HAP-1 (cell line): ENCODE results near the gene ZNF689.

ENCODE experiments used
- DNase-seq, 2 experiments: peaks; one replicate each; pipeline ENCODE4 v3.0.0-alpha.2; 2016 to 2020; ENCODE audit warnings: low spot score in 2 of 2
- H3K27me3 ChIP-seq: fragments of 250-450 bp; sonication (Bioruptor Pico); 2 replicates; pipeline ENCODE4 v1.5.1; 2020; ENCODE audit warnings: low read depth, mild to moderate bottlenecking, moderate library complexity
- H3K36me3 ChIP-seq: fragments of 250-450 bp; sonication (Bioruptor Pico); replicated peaks from 2 replicates; pipeline ENCODE4 v1.5.1; 2020; ENCODE audit warnings: mild to moderate bottlenecking
- H3K4me1 ChIP-seq: fragments of 250-450 bp; sonication (Bioruptor Pico); 2 replicates; pipeline ENCODE4 v1.5.1; 2020; ENCODE audit warnings: mild to moderate bottlenecking
- H3K4me3 ChIP-seq: fragments of 250-450 bp; sonication (Bioruptor Pico); 2 replicates; pipeline ENCODE4 v1.5.1; 2020; ENCODE audit warnings: mild to moderate bottlenecking, moderate library complexity
- H3K9me3 ChIP-seq: fragments of 250-450 bp; sonication (Bioruptor Pico); 2 replicates; pipeline ENCODE4 v1.5.1; 2020; ENCODE audit warnings: mild to moderate bottlenecking, moderate library complexity
- in situ Hi-C: fragments of 300-500 bp; cut with MboI; formaldehyde crosslinking; loops from 3 replicates; pipeline ENCODE4 v1.14.3; 2020; ENCODE audit warnings: low sequenced_read_pairs, inconsistent platforms, mixed read lengths

ZNF689 gene

DNA sequence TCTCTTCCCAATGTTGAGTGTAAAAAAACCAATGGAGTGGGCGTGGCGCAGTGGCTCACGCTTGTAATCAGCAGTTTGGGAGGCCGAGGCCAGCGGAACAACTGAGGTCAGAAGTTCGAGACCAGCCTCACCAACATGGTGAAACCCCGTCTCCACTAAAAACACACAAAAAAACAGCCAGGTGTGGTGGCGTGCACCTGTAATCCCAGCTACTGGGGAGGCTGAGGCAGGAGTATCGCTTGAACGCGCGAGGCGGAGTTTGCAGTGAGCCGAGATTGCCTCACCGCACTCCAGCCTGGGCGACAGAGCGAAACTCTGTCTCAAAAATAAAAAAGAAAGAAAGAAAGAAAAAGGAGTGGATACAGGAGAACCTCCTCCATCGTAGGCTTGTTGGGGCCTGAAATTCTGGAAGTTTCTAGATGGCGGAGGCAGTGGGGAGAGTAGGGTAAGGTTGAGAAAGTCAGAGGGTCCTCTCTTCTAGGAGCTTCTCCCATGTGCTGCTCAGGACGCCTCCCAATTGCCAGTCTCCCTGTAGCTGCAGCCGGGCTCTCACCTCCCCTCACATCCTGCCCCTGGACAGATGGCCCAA lies 51.3 kb downstream of the ZNF689 start:
- in situ Hi-C loops: no loop called here
- Histone ChIP-seq H3K36me3 (peaks cover 21% of the 10 kb centered on the region), H3K27me3 (no peaks in the 10 kb centered on the region), H3K9me3 (no peaks in the 10 kb centered on the region), H3K4me3 (peak overlapping the region; percentile 95), H3K4me1 (peaks cover 9% of the 10 kb centered on the region; the same call in 1 of the 2 replicates)
- no peak for DNase-seq

DNA sequence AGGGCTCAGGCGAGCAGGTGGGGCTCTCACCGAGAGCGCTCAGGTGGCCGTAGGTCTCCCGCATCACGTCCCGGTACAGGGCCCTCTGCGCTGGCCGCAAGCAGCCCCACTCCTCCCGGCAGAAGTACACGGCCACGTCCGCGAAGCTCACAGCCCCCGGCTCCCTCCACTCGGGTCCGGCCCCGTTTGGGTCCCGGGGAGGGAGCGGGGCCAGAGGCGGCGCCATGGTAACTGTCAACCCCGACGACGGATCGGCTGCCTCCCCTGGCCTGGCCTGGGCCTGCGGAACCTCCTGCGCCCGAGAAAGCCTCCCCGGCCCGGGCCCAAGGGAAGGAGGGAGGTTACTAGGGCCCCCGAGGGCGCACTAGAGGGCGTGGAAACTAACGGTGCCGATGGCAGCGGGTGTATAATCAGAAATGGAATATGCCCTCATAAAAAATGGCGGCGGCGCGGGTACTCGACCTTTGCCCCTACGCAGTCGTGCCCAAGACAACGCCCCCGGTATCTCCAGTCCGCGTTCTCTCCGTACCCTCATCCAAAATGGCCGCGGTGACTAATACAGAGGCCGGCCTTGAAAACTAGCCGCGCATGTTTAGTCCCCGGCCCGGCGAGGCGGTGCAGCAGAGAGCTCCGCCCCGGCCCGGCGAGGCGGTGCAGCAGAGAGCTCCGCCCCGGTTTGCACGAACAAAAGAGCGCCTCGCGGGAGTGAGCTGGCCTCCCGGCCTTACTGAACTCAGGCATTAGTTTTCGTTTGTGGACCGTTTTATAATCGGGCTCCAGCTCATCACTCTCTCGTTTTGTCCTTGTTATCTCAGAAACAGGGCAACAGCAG lies 52.0 kb downstream of the ZNF689 start, which contains the start of gene ZNF764:
ZNF764 (minus strand) TSS at position 418 of the 832 bp plus-strand sequence; CDS start at position 226, 192 bp downstream.
- in situ Hi-C loops: no loop called here
- peaks cover 24% of the 10 kb centered on the region for H3K36me3 ChIP-seq
- no peaks in the 10 kb centered on the region for H3K27me3 ChIP-seq
- peak; percentile 97 to 98 for DNase-seq
- H3K9me3 ChIP-seq: no peaks in the 10 kb centered on the region
- H3K4me3 ChIP-seq: peak within 1 kb of the TSS; percentile 95
- H3K4me1 ChIP-seq: peaks cover 9% of the 10 kb centered on the region; the same call in 1 of the 2 replicates

DNA sequence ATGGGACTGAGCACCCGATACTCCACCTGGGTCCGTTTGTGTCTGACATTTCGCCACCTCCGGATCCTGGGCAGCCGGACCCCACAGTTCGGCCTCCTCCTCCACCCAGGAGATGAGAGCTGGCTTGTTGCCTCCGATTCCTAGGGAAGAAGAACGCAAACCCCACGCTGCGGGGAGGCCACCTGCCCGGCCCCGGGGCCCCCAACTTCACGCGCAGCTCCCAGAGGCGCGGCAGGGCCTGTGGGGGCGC lies 52.6 kb downstream of the ZNF689 start:
- Histone ChIP-seq H3K9me3 (no peaks in the 10 kb centered on the region), H3K4me1 (peaks cover 9% of the 10 kb centered on the region; the same call in 1 of the 2 replicates), H3K4me3 (peak overlapping the region; percentile 95), H3K27me3 (no peaks in the 10 kb centered on the region), H3K36me3 (peaks cover 24% of the 10 kb centered on the region)
- in situ Hi-C loops: no loop called here
- DNase-seq: peak in 1 of 2 experiments; percentile 19

DNA sequence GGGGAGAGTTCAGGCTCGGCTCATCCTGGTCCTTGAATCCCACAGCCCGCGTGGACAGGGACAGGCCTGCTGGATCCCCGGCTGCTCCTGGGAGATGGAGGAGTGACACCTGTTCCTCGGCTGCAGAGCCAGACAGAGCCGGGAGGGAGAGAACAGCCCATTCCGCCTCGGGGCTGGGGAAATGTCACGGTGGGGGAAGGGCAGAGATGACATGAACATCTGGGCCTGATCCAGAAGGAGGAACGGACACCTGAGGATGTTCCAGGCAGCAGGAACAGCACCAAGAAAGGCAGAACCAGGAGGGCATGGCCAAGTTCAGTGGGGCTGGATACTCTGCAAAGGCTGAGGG lies 54.1 kb downstream of the ZNF689 start:
- no peak overlapping the region for H3K4me3 ChIP-seq
- in situ Hi-C loops: no loop called here
- H3K36me3 ChIP-seq: peaks cover 24% of the 10 kb centered on the region
- H3K27me3 ChIP-seq: no peaks in the 10 kb centered on the region
- peaks cover 9% of the 10 kb centered on the region; the same call in 1 of the 2 replicates for H3K4me1 ChIP-seq
- H3K9me3 ChIP-seq: no peaks in the 10 kb centered on the region
- DNase-seq: no peak

DNA sequence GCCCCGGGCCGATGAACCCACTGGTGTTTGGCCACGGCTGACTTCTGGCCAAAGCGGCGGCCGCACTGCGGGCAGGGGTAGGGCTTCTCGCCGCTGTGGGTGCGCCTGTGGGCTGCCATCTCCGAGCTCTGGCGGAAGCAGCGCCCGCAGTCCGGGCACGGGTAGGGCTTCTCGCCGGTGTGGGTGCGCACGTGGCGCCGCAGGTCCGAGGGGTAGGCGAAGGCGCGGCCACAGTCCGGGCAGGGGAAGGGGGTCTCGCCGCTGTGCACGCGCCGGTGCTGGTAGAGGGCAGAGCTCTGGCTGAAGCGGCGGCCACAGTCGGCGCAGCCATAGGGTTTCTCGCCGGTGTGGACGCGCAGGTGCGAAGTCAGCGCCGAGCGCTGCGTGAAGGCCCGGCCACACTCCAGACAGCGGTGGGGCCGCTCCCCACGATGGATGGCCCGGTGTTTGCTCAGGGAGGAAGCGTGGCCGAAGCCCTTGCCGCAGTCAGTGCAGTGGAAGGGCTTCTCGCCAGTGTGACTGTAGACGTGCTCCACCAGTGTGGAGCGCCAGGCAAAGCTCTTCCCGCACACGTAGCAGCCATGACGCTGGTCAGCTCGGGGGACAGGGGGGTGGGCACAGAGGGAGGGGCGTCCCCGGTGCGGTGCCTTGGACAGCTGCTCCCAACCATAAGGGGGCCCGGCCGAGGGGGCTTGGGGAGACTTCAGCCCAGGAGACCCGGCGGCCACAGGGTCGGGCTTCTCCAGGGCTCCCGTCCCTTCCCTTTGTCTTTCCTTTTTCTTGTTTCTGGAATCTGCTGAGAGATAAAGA lies 54.7 kb downstream of the ZNF689 start:
- H3K4me1 ChIP-seq: peaks cover 9% of the 10 kb centered on the region; the same call in 1 of the 2 replicates
- H3K4me3 ChIP-seq: no peak overlapping the region
- no peaks in the 10 kb centered on the region for H3K9me3 ChIP-seq
- H3K27me3 ChIP-seq: no peaks in the 10 kb centered on the region
- no peak for DNase-seq
- peaks cover 24% of the 10 kb centered on the region for H3K36me3 ChIP-seq
- in situ Hi-C loops: no loop called here

DNA sequence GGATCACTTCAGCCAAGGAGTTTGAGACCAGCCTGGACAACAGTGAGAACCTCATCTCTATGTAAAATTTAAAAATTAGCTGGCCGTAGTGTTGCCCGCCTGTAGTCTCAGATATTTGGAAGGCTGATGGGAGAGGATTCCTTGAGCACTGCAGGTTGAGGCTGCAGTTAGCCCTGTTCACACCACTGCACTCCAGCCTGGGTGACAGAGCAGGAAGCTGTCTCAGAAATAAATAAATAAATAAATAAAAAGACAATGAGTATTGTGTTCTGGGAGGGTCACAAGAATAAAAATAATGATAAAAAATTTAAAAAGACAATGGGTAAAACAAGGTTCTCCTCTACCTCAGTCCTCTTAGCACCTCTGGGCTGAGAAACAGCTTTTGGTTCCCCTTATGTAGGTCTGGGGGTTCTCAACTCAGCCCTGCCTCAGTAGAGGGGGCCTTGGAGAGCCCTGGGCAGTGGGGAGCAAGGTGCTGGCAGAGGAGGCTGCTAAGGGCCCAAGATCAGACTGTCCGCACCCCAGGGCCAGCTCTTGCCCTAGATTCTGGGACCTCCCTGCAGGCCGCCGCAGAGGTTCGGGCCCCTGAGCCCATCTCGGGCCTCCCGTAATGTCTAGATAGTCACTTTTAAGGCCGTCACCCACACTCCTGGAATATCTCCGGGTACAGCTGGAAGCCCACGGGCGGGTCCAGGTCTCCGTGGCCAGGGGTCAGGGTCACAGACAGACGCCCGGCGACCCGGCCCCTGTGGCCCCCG lies 55.5 kb downstream of the ZNF689 start:
- no peak overlapping the region for H3K4me3 ChIP-seq
- H3K27me3 ChIP-seq: no peaks in the 10 kb centered on the region
- H3K9me3 ChIP-seq: no peaks in the 10 kb centered on the region
- H3K36me3 ChIP-seq: peaks cover 24% of the 10 kb centered on the region
- DNase-seq: no peak
- H3K4me1 ChIP-seq: peaks cover 9% of the 10 kb centered on the region; the same call in 1 of the 2 replicates
- in situ Hi-C loops: no loop called here

DNA sequence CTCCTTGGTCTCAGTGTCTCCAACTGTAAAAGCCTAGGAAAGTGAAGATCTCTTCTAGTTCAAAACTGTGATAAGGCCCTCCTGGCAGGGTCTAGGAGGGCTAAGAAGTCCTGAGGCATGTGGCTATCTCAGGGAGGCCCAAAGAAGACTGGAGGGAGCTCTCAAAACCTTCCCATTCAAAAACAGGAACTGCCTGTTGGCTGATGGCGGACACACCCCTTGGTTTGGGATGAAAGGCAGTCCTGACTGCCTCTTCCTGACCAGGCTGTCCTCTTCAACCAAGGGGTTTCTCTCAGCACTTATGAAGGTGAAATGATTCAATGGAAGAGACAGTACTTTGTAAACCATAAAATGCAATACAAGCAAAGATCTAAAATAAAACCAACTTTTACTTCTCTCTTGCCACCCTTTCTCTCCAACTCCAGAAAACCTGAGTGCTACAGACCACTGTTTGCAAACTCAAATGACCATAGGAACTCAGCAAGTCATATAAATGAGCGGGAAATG lies 56.7 kb downstream of the ZNF689 start:
- Histone ChIP-seq H3K4me1 (peaks cover 2% of the 10 kb centered on the region; the same call in 1 of the 2 replicates), H3K27me3 (no peaks in the 10 kb centered on the region), H3K9me3 (no peaks in the 10 kb centered on the region), H3K4me3 (no peak overlapping the region), H3K36me3 (peaks cover 24% of the 10 kb centered on the region)
- in situ Hi-C loops: no loop called here
- DNase-seq: no peak

DNA sequence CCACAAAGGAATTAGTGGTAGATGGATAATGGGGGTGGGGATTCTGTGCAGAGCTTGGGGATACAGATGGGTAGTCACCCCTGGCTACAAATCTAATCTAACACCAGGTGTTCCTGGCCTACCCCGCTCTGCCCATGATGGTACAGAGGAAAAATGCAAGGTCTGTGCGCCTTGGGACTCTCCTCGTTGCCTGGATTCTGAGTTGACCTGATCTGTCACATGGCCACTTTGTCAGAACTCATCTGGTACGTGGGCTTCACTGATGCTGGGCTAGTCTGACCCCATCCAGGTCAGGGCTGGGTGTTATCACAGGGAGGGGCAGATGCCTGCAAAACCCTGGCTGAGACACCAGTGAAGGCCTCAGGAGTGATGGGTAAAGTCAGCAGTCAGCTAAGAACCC lies 57.2 kb downstream of the ZNF689 start:
- Histone ChIP-seq H3K9me3 (no peaks in the 10 kb centered on the region), H3K36me3 (peaks cover 24% of the 10 kb centered on the region), H3K4me3 (no peak overlapping the region), H3K27me3 (no peaks in the 10 kb centered on the region), H3K4me1 (peaks cover 2% of the 10 kb centered on the region; the same call in 1 of the 2 replicates)
- in situ Hi-C loops: no loop called here
- no peak for DNase-seq
